ENCODE measurements around the gene CFB.
"Not testable (repeated sequence)": the region's sequence is repeated elsewhere in the genome, so short reads cannot be mapped to it uniquely, and the experiment has no call there.

Gene CFB

DNA sequence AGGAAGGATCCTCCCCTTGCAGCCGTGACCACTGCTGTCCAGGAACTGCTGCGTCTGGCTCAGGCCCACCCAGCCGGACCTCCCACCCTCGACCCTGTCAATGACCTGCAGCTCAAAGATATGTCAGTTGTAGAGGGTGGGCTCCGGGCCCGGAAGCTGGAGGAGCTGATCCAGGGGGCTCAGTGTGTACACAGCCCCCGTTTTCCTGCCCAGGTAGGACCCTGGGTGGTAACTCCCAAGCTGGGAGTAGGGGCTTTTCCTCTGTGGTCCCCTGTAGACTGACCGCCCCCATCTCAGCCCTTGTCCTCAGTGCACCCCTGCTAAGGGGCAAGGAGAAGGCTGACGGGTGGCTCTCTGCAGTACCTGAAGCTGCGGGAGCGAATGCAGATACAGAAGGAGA is 22.4 kb downstream of the CFB start:
- DNase-seq (ENCODE audit: low read depth, low spot score): no peak
- H3K4me3 ChIP-seq (ENCODE audit: low read length): no peak overlapping the region

DNA sequence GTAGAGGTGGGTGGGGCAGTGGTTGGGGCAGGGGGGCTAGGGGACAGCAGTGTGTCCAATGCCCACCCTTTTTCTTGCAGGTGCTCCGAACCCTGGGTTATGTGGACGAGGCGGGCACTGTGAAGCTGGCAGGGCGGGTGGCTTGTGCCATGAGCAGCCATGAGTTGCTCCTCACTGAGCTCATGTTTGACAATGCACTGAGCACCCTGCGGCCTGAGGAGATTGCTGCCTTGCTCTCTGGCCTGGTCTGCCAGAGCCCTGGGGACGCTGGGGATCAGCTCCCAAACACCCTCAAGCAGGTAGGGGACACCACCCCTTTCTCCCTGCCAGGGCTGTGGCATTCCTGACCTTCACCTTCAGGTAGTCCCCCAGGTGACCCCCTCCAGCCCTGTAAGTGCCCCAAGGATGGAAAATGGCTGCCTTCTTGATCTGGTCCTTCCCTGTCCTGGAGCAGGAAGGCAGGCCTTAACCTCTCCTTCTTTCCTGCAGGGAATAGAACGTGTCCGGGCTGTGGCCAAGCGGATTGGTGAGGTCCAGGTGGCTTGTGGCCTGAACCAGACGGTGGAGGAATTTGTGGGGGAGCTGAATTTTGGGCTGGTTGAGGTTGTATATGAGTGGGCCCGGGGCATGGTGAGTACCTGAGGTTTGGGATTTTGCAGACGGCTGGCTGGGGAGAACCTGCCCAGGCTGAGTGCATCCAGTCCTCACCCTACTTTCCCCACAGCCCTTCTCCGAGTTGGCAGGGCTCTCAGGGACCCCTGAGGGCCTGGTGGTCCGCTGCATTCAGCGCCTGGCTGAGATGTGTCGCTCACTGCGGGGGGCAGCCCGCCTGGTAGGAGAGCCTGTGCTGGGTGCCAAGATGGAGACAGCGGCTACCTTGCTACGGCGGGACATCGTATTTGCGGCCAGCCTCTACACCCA is 23.2 kb downstream of the CFB start:
- no peak for DNase-seq (ENCODE audit: low read depth, low spot score)
- no peak overlapping the region for H3K4me3 ChIP-seq (ENCODE audit: low read length)

DNA sequence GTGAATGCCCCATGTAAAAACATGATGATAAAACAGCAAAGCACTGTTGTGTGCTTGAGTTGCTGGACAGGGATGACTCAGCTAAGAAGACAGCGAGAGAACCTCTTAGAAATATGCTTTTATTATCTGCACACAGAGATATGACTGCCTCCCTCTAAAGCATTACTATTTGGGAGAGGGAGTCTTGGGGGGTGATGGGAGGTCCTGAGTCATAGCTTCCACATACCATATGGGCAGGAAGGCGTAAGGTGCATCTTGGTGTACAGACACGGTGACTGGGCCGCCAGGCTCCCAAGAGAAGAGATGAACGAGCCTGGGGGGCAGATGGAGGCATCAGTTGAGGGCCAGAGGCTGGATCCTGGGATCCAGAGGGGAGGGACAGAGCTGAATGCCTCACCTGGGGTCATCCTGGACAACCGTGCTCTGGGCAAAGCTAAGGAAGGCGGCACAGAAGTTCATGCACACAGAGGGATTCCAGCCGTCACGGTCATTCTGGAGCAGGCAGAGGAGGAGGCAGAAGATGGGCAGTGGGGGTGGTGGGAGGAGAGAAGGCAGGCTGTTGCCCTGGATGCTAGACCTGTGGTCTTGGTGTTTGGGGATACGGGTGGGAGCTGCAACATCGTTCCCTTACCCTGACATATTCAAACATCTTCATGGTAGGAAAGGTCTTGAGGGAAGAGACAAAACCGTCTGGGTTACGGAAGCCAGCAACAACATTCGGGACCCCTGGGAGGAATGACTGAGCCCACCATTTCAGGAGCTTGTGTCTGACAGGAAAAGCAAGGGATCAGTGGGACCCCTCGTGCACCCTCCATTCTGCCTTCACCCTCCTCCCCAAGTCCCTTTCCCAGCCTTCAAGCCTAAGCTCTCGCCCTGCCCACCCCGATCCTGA is 24.1 kb downstream of the CFB start:
- no peak overlapping the region for H3K4me3 ChIP-seq (ENCODE audit: low read length)
- DNase-seq (ENCODE audit: low read depth, low spot score): no peak

DNA sequence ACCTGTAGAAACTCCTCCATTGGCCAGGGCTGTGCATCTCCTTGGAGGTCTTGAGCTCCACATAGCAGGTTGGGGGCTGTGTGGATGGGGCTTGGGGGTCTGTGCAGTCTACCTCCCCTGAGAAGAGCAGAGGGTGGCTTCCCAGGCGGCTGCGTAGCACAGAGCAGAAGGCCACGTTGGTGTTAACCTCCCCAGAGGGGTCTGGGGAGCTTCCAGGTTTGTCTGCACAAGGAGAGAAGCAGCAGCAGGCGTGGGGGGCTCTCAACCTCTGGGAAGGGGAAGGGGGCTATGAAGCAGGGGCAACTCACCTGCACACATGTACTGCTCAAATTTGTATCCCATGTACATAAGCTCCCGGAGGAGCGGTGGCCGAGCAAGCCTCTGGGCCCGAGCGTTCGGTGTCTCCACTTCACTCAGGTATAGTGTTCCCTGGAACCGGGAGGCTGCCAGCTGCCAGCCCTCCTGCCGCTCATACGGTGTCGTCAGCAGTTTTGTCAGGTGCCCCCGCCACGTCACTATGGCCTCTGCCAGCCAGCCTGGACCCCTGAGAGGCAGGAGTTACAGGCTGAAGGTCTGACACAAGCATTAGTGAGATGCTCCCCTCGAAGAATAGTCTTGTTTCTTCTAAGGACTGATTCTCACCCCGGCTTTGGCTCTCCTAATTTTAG is 24.8 kb downstream of the CFB start:
- DNase-seq (ENCODE audit: low read depth, low spot score): no peak
- peak overlapping the region; percentile 89 for H3K4me3 ChIP-seq (ENCODE audit: low read length)

DNA sequence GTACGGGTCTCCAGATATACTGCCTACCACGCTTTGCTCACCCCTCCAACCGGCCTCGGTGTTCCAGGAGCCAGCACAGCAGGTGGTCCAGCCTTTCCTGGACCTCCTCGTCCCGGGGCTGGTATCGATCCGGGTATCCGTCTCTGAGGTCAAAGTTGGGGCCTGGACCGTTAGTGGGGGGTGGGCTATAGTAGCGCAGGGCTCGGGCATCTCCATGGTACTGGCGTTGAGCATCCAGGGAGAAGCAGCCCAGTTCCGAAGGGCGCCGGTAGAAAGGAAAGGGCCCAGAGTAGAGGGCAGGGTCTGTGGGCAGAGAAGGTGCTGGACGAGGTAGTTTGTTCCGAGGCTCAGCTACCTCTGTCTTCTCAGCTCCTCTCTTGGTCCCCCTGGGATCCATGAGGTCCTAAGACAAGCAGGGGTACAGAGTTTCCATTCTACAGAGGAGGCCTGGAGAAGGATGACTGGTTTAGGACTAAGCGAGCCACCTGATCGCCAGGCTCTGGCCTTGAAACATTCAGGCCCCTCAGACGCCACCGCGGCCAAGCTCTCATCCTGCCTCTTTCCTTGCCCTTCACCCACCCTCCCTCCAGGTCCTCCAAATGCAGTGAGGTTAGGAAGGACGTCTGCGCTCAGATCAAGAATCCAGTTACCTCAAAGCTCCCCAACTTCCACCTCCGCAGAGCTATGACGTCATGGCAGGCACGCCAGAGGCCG is 25.5 kb downstream of the CFB start:
- DNase-seq (ENCODE audit: low read depth, low spot score): no peak
- H3K4me3 ChIP-seq (ENCODE audit: low read length): peak overlapping the region; percentile 89

DNA sequence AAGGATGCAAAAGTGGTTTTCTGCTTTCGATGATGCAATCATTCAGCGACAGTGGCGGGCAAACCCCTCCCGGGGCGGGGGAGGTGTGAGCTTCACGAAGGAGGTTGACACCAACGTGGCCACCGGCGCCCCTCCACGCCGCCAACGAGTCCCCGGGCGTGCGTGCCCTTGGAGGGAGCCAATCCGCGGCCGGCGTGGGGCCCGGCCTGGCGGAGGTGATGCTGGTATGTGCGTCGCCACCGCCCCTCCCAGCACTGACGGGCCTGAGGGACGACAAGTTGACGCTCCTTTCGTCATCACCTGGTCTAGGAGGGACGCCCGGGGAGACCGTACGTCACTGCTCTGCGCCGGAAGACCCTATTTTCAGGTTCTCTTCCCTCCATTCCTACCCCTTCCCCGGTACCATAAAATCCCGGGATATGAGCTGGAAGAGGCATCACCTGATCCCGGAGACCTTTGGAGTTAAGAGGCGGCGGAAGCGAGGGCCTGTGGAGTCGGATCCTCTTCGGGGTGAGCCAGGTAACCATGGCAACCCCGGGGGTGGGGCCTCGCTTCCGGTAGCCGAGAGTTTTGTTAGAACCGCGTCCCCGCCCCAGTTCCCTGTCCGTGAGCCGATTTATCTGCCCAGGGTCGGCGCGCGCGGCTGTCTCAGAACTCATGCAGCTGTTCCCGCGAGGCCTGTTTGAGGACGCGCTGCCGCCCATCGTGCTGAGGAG is 26.3 kb downstream of the CFB start, which contains the start of gene DXO:
TSS of gene DXO (minus strand) at position 146 of the 716 bp plus-strand sequence. CDS start 463 bp downstream, outside the sequence.
- DNase-seq (ENCODE audit: low read depth, low spot score): peak; percentile 98
- peak within 1 kb of the TSS; percentile 89 for H3K4me3 ChIP-seq (ENCODE audit: low read length)

DNA sequence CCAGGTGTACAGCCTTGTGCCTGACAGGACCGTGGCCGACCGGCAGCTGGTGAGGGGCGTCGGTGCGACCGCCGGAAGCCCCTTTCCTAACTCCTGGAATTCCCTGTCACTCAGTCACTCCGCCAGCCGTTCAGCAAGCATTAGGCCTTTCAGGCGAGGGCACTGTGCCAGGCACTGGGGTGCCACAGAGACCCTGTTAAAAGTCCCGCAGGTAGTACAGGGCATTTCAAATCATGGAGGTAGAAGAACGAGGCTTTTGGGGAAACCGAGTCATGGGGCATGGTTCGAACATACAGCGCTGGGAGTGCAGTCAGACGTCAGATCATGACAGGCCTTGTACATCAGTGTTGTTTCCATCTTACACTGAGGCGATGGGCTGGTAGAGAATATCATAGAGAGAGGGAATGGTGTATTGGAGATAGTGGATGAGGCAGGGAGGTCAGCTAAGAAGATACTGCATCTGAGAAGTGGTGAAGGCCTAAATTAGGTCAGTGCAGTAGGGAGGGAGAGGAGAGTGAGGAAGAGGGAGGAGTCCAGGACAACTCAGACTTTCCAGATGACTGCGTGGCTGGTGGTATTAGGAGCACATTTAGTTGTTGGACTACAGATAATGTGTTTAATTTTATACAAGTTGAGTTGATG is 26.9 kb downstream of the CFB start:
- DNase-seq (ENCODE audit: low read depth, low spot score): no peak
- peak overlapping the region; percentile 89 for H3K4me3 ChIP-seq (ENCODE audit: low read length)

DNA sequence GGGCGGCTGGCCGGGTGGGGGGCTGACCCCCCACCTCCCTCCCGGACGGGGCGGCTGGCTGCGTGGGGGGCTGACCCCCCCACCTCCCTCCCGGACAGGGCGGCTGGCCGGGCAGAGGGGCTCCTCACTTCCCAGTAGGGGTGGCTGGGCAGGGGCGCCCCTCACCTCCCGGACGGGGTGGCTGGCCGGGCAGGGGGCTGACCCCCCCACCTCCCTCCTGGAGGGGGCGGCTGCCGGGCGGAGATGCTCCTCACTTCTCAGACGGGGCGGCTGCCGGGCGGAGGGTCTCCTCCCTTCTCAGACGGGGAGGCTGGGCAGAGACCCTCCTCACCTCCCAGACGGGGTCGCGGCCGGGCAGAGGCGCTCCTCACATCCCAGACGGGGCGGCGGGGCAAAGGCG is 30.2 kb downstream of the CFB start:
- H3K4me3 ChIP-seq (ENCODE audit: low read length); DNase-seq (ENCODE audit: low read depth, low spot score): not testable (repeated sequence)

DNA sequence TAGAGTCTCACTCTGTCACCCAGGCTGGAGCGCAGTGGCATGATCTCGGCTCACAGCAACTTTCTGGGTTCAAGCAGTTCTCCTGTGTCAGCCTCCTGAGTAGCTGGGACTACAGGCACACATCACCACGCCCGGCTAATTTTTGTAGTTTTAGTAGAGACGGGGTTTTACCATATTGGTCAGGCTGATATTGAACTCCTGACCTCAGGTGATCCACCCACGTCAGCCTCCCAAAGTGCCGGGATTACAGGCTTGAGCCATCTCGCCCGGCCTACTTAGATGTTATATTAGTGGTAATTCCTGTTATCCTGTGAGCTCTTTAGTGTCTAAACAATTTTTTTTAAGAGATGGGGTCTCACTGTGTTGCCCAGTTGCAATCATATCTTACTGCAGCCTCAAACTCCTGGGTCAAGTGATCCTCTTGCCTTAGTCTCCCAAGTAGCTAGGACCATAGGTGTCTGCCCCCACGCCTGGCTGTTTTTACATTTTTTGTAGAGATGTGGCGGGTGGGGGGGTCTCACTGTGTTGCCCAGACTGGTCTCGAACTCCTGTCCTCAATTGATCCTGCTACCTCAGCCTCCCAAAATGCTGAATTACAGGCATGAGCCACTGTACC is 32.0 kb downstream of the CFB start:
- no peak for DNase-seq (ENCODE audit: low read depth, low spot score)
- H3K4me3 ChIP-seq (ENCODE audit: low read length): no peak overlapping the region

DNA sequence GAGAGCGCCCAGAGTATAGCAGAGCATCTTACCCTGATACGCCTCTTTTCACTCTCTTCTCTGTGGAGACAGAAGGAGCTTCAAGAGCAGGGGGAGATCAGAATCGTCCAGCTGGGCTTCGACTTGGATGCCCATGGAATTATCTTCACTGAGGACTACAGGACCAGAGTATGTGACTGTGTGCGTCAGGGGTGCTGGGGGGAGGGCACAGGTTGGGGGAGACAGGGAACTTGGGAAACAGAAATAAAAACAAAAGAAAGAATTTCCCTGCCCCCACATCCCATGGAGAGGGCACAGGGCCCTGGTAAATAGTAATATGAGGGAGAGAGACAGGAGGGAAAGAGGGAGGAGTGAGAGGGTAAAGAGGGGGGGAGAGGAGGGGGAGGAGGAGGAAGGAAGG is 32.9 kb downstream of the CFB start:
- H3K4me3 ChIP-seq (ENCODE audit: low read length): no peak overlapping the region
- DNase-seq (ENCODE audit: low read depth, low spot score): no peak

DNA sequence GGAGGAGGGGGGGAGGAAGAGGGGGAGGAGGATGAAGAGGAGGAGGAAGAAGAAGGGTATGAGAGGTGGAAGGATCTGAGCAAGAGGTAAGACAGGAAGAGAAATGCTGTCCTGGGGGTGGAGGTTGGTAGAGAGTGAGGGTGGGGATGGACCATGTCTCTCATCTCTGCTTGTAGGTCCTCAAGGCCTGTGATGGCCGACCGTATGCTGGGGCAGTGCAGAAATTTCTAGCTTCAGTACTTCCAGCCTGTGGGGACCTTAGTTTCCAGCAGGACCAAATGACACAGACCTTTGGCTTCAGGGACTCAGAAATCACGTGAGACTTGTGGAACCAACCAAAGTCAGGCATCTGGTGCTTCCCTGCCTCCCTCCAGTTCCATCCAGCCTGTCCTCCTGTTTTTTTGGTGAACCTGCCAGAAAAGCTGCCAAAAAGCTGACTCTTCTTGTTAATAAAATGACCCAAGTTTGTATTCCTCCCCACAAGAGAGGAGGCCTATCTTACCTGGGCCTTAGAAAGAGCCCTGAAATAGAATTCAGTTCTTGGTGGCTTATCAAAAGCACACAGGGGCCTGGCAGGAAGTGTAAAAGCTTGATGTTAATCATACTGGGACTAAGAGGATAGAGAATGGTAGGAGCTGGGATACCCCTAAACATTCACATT is 33.5 kb downstream of the CFB start:
- no peak for DNase-seq (ENCODE audit: low read depth, low spot score)
- H3K4me3 ChIP-seq (ENCODE audit: low read length): no peak overlapping the region

DNA sequence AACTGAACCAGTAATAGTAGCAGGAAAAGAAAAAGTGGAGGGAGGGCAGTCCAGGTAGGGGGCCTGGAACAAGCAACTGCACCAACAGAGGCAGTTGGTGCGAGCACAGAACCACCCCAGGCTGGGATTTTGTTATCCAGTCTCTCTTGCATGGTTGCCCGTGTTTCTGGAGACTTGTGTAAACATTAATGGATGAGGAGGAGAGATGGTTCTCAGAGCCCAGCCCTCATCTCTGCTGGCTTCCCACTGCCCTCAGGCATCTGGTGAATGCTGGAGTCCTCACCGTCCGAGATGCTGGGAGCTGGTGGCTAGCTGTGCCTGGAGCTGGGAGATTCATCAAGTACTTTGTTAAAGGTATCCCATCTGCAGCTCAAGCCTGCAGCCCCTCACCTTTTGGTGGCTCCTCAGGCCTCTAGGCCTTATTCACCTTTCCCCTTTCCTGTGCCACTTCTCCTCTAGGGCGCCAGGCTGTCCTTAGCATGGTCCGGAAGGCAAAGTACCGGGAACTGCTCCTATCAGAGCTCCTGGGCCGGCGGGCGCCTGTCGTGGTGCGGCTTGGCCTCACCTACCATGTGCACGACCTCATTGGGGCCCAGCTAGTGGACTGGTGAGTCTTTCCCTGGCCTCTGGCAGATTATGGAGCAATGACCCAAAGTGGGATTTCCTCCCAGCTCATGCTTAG is 34.4 kb downstream of the CFB start:
- not testable (repeated sequence) for DNase-seq (ENCODE audit: low read depth, low spot score)

DNA sequence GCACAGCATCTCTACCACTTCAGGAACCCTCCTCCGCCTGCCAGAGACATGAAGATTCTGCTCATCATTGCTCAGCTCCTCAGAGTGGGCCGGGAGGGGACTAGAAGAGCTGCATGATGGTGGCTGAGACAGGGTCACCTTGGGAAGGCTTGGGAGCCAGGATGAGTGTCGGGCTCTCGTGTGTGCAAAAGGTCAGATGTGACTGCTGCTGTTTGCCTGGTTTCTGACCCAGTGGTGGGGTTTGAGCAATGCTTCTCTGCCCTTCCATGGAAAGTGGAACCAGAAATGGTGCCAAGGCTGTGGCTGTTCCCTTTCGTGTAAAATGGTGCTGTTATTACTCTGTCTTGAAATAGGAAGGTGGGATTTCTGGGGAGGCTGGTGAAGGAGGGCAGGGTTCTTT is 35.1 kb downstream of the CFB start:
- DNase-seq (ENCODE audit: low read depth, low spot score): not testable (repeated sequence)

More for the DNA sequence above, 34.4 kb downstream of the CFB start:
- H3K4me3 ChIP-seq (ENCODE audit: low read length): not testable (repeated sequence)

DNA sequence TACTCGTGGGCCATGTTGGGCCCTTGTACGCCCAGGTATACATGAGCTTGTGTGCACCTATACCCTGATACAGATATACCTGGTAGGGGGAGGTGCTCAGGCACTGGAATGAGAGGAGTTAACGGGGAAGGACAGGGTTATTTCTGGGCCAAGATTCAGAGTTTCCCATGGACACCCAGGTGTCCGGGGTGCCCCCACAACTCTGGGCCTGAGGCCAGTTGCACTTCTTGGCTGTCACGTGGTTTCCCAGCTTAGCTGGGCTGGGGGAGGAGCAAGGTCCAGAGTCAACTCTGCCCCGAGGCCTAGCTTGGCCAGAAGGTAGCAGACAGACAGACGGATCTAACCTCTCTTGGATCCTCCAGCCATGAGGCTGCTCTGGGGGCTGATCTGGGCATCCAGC is 35.8 kb downstream of the CFB start, which contains the start of gene C4A:
TSS of gene C4A (plus strand) at position 314 of the 400 bp plus-strand sequence. CDS start at position 365, 51 bp downstream.
- not testable (repeated sequence) for H3K4me3 ChIP-seq (ENCODE audit: low read length); DNase-seq (ENCODE audit: low read depth, low spot score)

More for the DNA sequence above, 35.1 kb downstream of the CFB start:
- H3K4me3 ChIP-seq (ENCODE audit: low read length): not testable (repeated sequence)

DNA sequence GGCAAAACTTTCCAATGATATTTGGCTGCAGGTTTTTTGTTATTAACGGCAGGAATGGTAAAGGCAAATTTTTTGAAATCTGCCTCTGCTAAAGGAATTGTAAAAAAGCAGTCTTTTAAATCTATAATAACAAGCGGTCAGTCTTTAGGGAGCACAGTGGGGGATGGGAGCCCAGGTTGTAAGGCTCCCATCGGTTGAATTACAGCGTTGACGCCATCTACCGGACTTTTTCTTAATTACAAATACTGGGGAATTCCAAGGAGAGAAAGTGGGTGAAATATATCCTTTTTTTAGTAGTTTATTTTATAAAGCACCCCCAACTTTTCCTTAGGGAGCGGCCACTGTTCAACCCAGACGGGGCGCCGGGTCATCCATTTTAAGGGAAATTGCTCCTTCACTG is 43.5 kb downstream of the CFB start:
- DNase-seq (ENCODE audit: low read depth, low spot score); H3K4me3 ChIP-seq (ENCODE audit: low read length): not testable (repeated sequence)

DNA sequence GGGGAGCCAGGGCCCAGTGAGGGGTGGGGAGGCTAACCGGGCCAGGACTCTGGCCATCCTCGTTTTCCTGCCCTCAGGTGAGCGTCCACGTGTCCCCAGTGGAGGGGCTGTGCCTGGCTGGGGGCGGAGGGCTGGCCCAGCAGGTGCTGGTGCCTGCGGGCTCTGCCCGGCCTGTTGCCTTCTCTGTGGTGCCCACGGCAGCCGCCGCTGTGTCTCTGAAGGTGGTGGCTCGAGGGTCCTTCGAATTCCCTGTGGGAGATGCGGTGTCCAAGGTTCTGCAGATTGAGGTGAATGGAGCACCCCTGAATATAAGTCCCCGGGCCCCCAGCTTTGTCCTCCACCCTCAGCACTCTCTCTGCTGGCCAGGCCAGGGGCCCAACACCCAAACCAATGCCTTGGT is 48.5 kb downstream of the CFB start:
- DNase-seq (ENCODE audit: low read depth, low spot score); H3K4me3 ChIP-seq (ENCODE audit: low read length): not testable (repeated sequence)
